MM.1S (cell line): ENCODE measurements around the gene C1QTNF6.

Source experiments
- CTCF ChIP-seq: fragments of 300-600 bp; sonication (generic); IDR thresholded peaks from 2 replicates; pipeline ENCODE4 v1.5.1; 2016; ENCODE audit warnings: antibody characterized with exemption, low read length, mixed read lengths
- EZH2 ChIP-seq: fragments of 300-600 bp; sonication (generic); optimal IDR thresholded peaks from 2 replicates; pipeline ENCODE3; 2017; ENCODE audit warnings: low read depth, mild to moderate bottlenecking, antibody characterized with exemption, low read length, mixed read lengths
- EZH2phosphoT487 ChIP-seq: fragments of 300-600 bp; sonication (generic); IDR thresholded peaks from 2 replicates; pipeline ENCODE4 v1.6.1; 2018; ENCODE audit warnings: antibody characterized with exemption, low read length

- no peak for TF ChIP-seq CTCF
- TF ChIP-seq EZH2phosphoT487: no peak
- TF ChIP-seq EZH2: no peak
Measured at GRCh38 chr22:37156686-37157435, 31.2 kb downstream of the C1QTNF6 start.
